ENCODE data around the gene ADGRG3. TPM values are rescaled to one million over a fixed set of nuclear protein-coding genes. Genes with fewer than 3 reads are reported as not detected.

The ADGRG3 gene
- total and polyA plus RNA-seq, 2 donors (not counting 1 experiment from before 2014, with no cell fraction given) = not detected

DNA sequence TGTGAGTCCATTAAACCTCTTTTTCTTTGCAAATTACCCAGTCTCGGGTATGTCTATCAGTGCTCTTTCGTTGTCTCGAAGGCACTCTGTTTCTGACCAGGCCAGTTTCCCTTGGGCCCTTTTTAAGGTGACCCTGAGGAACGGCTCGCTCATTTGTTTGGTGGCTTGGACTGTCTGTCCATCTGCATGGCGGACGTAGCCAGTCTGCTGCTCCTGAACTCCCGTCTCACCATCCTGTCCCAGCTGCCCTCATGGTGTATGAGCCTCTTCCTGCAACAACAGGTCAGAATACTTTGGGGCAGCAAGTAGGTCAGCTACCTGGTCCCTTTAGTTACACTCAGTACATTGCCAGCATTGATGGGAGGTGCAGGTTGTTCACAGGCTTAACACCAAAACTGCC, 45.5 kb downstream of the ADGRG3 start:
- ATAC-seq (ENCODE audit: low read depth) = no peak
- Histone ChIP-seq H3K9me3 (ENCODE audit: control extremely low read depth in 1 of 3, control insufficient read depth in 2 of 3, insufficient read depth in 1 of 3, low read length in 2 of 3) (no peaks in the 10 kb centered on the region), H3K36me3 (replicated peaks in 1 of 2; ENCODE audit: control extremely low read depth in 1 of 2, control insufficient read depth in 1 of 2, extremely low read depth in 1 of 2, insufficient read depth in 2 of 2, low read length in 1 of 2) (no peaks in the 10 kb centered on the region), H3K4me2 (replicated peaks; ENCODE audit: low read depth, low read length, poor library complexity, severe bottlenecking) (no peak overlapping the region), H3K9ac (ENCODE audit: low read length) (no peak overlapping the region), H2AFZ (ENCODE audit: insufficient read depth, low read depth, low read length, poor library complexity, severe bottlenecking) (no peak overlapping the region), H3K27me3 (replicated peaks in 1 of 4; ENCODE audit: control extremely low read depth in 1 of 4, control insufficient read depth in 3 of 4, insufficient read depth in 4 of 4, low read length in 3 of 4) (peaks cover 0 to 3% (median 0%) of the 10 kb centered on the region in 4 experiments), H3K79me2 (ENCODE audit: control insufficient read depth, insufficient read depth, low read length) (no peaks in the 10 kb centered on the region), H3K4me1 (ENCODE audit: control insufficient read depth in 2 of 2, insufficient read depth in 2 of 2, low read length in 2 of 2) (no peaks in the 10 kb centered on the region), H3K27ac (ENCODE audit: low read length in 2 of 2) (no peak overlapping the region), H3K4me3 (ENCODE audit: control extremely low read depth in 1 of 5, extremely low read depth in 1 of 5, insufficient read depth in 1 of 5, low read depth in 2 of 5, low read length in 4 of 5) (no peak overlapping the region), H4K20me1 (ENCODE audit: control insufficient read depth, insufficient read depth, low read length, poor library complexity, severe bottlenecking) (no peaks in the 10 kb centered on the region)
- Mint-ChIP-seq H3K27ac (no peak overlapping the region), H3K9me3 (ENCODE audit: insufficient read depth) (no peaks in the 10 kb centered on the region), H3K4me1 (no peaks in the 10 kb centered on the region), H3K27me3 (peaks cover 21% of the 10 kb centered on the region), H3K4me3 (no peak overlapping the region)
- TF ChIP-seq, protein P1, sequence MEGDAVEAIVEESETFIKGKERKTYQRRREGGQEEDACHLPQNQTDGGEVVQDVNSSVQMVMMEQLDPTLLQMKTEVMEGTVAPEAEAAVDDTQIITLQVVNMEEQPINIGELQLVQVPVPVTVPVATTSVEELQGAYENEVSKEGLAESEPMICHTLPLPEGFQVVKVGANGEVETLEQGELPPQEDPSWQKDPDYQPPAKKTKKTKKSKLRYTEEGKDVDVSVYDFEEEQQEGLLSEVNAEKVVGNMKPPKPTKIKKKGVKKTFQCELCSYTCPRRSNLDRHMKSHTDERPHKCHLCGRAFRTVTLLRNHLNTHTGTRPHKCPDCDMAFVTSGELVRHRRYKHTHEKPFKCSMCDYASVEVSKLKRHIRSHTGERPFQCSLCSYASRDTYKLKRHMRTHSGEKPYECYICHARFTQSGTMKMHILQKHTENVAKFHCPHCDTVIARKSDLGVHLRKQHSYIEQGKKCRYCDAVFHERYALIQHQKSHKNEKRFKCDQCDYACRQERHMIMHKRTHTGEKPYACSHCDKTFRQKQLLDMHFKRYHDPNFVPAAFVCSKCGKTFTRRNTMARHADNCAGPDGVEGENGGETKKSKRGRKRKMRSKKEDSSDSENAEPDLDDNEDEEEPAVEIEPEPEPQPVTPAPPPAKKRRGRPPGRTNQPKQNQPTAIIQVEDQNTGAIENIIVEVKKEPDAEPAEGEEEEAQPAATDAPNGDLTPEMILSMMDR (IDR thresholded peaks at IDR 0.05) = no peak
- no peak for TF ChIP-seq EZH2 (IDR thresholded peaks at IDR 0.05; ENCODE audit: borderline replicate concordance, insufficient read depth, low read depth, low read length, poor library complexity, severe bottlenecking)
- WGBS (ENCODE audit: insufficient coverage) = 97% methylated on average over 8 of the region's 8 CpGs
- intact Hi-C loops (cut with micrococcal nuclease) = no loop called here
- DNase-seq = no peak
- POLR2A ChIA-PET = no interaction called here
- CTCF ChIA-PET = no interaction called here

DNA sequence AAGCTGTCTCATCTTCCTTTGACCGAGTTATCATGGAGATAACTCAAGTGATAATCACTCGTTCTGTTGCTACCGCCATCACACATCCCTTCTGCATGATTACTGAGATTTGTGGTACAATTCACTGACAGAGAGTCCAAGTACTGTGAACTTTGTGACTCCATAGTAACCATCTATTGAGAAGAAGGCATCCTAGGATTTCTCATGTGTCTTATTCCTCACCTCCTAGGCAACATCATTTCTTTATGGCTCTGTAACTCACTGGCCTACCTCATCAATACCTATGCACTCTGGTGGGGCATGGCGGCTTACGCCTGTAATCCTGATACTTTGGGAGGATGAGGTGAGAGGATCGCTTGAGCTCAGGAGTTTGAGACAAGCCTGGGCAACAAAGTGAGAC, 45.9 kb downstream of the ADGRG3 start:
- POLR2A ChIA-PET = no interaction called here
- no peak for TF ChIP-seq EZH2 (IDR thresholded peaks at IDR 0.05; ENCODE audit: borderline replicate concordance, insufficient read depth, low read depth, low read length, poor library complexity, severe bottlenecking)
- TF ChIP-seq, protein P1 (IDR thresholded peaks at IDR 0.05) = no peak

More for the DNA sequence above, 45.9 kb downstream of the ADGRG3 start:
- Histone ChIP-seq H3K4me3 (ENCODE audit: control extremely low read depth in 1 of 5, extremely low read depth in 1 of 5, insufficient read depth in 1 of 5, low read depth in 2 of 5, low read length in 4 of 5) (no peak overlapping the region), H3K9me3 (ENCODE audit: control extremely low read depth in 1 of 3, control insufficient read depth in 2 of 3, insufficient read depth in 1 of 3, low read length in 2 of 3) (no peaks in the 10 kb centered on the region), H3K4me1 (ENCODE audit: control insufficient read depth in 2 of 2, insufficient read depth in 2 of 2, low read length in 2 of 2) (no peaks in the 10 kb centered on the region), H3K4me2 (replicated peaks; ENCODE audit: low read depth, low read length, poor library complexity, severe bottlenecking) (no peak overlapping the region), H4K20me1 (ENCODE audit: control insufficient read depth, insufficient read depth, low read length, poor library complexity, severe bottlenecking) (no peaks in the 10 kb centered on the region), H3K27ac (ENCODE audit: low read length in 2 of 2) (no peak overlapping the region), H3K27me3 (replicated peaks in 1 of 4; ENCODE audit: control extremely low read depth in 1 of 4, control insufficient read depth in 3 of 4, insufficient read depth in 4 of 4, low read length in 3 of 4) (peaks cover 0 to 3% (median 0%) of the 10 kb centered on the region in 4 experiments), H3K79me2 (ENCODE audit: control insufficient read depth, insufficient read depth, low read length) (no peaks in the 10 kb centered on the region), H3K36me3 (replicated peaks in 1 of 2; ENCODE audit: control extremely low read depth in 1 of 2, control insufficient read depth in 1 of 2, extremely low read depth in 1 of 2, insufficient read depth in 2 of 2, low read length in 1 of 2) (no peaks in the 10 kb centered on the region), H3K9ac (ENCODE audit: low read length) (no peak overlapping the region), H2AFZ (ENCODE audit: insufficient read depth, low read depth, low read length, poor library complexity, severe bottlenecking) (no peak overlapping the region)
- intact Hi-C loops (cut with micrococcal nuclease) = no loop called here
- Mint-ChIP-seq H3K9me3 (ENCODE audit: insufficient read depth) (no peaks in the 10 kb centered on the region), H3K27ac (no peak overlapping the region), H3K27me3 (peaks cover 21% of the 10 kb centered on the region), H3K4me3 (no peak overlapping the region), H3K4me1 (no peaks in the 10 kb centered on the region)
- no peak for ATAC-seq (ENCODE audit: low read depth)
- CTCF ChIA-PET = no interaction called here
- no peak for DNase-seq
- WGBS (ENCODE audit: insufficient coverage) = 80% methylated on average over 1 of the region's 6 CpGs
